8988T (cell line): ENCODE measurements around the gene NRG3.

Source experiments
- DNase-seq: peaks from one replicate; pipeline ENCODE4 v3.0.0; 2011

Gene NRG3

DNA sequence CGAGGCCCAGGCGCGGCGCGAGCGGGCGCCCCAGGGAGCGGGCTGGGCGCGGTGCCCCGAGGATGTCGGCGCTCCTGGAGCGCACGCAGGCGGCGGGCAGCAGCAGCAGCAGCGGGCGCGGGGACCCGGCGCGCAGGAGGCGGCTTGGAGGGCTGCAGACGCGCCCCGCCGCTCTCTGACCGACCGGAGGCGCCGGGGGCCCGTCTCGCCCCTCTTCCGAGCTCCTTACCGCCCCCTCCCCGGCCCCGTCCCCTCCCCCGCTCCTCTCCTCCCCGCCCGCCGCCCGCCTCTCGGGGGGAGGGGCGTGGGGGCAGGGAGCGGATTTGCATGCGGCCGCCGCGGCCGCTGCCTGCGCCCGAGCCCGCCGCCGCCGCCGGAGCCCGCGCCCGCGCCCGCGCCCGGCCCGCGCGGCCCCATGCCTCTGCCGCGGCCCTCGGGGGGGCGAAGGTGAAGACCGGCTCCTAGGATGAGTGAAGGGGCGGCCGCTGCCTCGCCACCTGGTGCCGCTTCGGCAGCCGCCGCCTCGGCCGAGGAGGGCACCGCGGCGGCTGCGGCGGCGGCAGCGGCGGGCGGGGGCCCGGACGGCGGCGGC is at the start of gene NRG3:
TSS of gene NRG3 (plus strand) at position 320 of the 592 bp plus-strand sequence.
- peak; percentile 56 for DNase-seq

GRCh38 chr10:81828251-81828650 is 46.7 kb upstream of the NRG3 start:
- DNase-seq = no peak

GRCh38 chr10:81831060-81831459 is 43.9 kb upstream of the NRG3 start:
- DNase-seq = no peak

DNA sequence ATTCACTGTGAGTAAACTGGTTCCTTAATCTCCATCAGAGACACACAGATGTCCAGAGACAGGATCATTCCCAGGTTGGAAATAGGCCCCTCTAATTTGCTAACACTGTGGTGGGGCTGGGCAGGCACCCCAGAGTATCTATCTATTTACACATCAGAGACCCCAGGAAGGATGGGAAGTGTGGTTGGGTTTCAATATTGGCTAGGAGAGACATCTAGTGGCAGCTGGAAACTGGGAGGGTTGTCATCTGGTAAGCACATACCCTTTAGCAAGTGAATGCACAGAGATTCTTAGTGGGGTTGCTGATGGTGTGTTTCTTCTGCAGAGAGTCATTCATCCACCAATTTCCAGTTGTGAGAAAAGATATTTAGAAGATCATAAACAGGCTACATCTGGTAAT is 36.0 kb upstream of the NRG3 start:
- DNase-seq = no peak

- DNase-seq = no peak
Measured at GRCh38 chr10:81843042-81843441, 32.0 kb upstream of the NRG3 start.

- no peak for DNase-seq
Measured at GRCh38 chr10:81847675-81848074, 27.3 kb upstream of the NRG3 start.

DNA sequence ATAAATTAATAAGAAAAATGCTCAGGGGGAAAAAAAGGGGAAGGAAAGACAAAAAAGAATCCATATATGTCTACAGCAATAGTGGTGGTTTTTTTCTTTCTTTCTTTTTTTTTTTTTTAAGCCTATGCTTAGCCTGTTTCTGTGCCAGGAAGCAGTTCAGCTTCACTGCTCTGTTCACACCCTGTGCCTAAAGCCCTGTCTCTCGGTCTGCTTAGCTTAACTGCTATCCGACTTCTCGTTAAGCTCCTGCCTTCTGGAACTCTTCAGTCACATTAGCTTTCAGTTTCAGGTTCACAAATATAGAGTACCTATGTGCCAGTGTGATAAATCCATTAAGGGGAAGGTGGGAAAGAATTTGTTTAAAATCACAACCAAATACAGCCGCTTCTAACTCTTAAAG is 26.5 kb upstream of the NRG3 start:
- DNase-seq = no peak

DNA sequence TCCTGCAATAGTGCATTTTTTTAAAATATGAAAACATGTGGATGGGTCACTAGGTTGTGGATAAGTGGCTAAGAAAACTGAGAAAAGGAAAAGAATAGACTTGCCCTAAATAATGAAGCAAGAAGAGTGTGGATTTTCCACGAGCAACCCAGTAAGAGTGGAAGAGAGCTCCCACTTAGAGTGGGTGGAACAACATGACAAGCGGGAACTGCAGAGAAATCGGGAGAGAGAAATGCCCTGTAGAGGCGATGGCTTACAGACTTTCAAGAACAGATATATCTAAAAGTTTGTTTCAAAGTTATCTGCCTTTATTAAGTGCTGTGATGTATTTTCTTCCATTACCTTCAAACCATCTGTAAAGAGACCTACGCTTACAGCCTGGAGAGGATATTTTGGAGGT is 26.1 kb upstream of the NRG3 start:
- no peak for DNase-seq

DNA sequence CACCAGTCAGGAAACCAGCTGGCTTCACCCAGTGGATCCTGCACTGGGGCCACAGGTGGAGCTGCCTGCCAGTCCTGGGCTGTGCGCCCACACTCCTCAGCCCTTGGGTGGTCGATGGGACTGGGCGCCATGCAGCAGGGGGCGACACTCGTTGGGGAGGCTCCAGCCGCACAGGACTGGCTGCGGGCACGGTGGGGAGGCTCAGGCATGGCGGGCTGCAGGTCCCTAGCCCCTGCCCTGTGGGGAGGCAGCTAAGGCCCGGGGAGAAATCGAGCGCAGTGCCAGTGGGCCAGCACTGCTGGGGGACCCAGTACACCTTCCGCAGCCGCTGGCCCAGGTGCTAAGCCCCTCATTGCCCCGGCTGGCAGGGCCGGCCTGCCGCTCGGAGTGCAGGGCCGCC is 12.4 kb upstream of the NRG3 start:
- no peak for DNase-seq

DNA sequence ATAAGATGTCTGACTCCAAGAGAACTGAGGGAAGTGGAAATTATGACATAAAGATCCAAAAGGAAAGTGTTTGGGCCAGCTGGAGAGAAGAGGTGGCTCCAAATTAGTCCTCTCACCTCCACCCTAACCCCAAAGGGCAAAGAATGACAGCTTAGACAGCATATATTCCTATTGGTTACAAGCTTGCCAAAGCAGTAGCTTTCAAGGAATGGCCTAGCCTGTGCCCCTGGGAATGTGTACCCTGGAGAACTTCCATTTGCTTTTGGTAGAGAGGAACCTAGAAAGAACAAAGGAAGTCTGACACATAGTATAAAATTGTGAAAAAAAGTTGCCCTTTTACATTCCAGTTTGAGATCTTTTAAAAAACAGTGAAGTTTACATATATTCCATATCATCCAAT is 11.2 kb upstream of the NRG3 start:
- no peak for DNase-seq

DNA sequence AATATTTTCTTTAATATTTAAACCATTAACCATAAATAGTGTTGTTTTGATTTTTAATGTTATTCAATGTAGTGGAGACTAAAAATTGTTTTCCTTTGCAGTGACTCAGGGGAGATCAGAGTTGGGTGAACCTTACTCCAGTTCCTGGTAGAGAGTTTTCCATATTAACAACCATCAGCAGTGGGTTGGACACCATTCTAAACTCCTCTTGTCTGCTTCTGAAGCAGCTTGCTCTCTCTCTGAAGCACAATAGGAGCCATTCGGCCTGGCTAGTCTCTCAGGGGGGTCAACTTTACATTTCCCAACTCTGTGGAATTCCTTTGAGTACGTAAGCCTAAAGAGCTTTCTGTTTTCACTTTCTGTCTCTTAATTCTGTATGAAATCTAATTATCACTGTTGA is 9.4 kb upstream of the NRG3 start:
- no peak for DNase-seq

DNA sequence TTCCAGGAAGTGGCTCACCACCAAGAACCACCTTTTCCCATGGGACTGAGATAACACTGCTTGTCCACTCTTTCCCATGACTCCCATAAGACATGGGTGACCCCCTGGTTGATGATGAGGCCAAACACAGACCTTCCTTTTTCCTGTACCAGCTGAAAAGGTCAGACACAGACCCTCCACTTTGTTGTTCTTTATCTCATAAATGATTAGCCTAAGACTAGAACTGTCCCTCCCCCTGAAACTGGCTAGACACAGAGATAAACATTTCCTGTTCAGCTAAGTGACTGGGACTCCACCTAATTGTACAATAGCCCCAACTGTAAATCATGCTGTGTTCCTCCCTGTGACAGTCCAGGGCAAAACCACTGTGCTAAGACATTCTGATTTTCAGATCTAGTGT is 8.2 kb upstream of the NRG3 start:
- no peak for DNase-seq

- no peak for DNase-seq
Measured at GRCh38 chr10:81870472-81870871, 4.5 kb upstream of the NRG3 start.

GRCh38 chr10:81871558-81871957 is 3.4 kb upstream of the NRG3 start:
- no peak for DNase-seq

- no peak for DNase-seq
Measured at GRCh38 chr10:81872206-81872862, 2.7 kb upstream of the NRG3 start.

- DNase-seq = no peak
Measured at GRCh38 chr10:81873231-81873931, 1.6 kb upstream of the NRG3 start.

DNA sequence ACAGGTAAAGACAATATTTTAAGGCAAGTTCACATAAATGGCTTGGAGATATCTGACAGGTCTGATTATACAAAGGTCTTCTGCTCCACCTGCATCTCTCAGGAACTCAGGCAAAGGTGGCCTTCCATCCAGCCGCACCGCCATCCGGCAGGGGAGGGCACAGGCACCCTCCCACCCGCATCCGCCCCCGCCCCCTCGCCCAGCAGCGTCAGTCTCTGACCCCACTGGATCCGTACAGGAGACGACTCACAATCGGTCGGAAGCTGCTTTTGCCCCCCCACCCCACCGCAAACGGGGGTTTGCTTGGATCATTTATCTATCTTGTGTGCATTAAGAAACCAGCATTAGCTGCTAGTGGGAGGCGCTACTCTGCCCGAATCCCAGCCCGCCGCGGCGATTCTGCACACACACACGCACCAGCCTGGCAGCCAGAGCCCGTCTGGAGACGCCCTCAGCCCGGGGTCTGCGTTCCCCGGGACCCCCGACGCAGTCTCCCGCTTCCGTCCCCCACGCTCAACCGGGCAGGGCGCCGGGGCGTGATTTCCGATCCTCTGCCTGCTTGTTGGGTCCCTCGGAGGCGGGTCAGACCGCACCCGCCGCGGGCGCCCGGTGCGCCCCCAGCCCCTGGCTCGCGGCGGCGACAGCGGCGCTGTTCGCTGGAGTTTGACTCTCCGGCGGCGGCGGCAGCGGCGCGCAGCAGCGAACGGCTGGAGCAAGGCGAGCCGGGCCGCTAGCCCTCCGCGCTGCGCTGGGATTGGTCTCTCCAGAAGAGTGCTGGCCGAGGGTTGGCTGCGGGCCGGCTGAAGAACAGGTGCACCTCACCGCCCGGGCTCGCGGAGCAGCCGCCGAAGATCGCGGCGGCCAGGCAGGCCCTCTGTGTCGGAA is 820 bp upstream of the NRG3 start:
- DNase-seq = peak; percentile 84

- peak; percentile 42 for DNase-seq
Measured at GRCh38 chr10:81875467-81876252, 666 bp downstream of the NRG3 start.

DNA sequence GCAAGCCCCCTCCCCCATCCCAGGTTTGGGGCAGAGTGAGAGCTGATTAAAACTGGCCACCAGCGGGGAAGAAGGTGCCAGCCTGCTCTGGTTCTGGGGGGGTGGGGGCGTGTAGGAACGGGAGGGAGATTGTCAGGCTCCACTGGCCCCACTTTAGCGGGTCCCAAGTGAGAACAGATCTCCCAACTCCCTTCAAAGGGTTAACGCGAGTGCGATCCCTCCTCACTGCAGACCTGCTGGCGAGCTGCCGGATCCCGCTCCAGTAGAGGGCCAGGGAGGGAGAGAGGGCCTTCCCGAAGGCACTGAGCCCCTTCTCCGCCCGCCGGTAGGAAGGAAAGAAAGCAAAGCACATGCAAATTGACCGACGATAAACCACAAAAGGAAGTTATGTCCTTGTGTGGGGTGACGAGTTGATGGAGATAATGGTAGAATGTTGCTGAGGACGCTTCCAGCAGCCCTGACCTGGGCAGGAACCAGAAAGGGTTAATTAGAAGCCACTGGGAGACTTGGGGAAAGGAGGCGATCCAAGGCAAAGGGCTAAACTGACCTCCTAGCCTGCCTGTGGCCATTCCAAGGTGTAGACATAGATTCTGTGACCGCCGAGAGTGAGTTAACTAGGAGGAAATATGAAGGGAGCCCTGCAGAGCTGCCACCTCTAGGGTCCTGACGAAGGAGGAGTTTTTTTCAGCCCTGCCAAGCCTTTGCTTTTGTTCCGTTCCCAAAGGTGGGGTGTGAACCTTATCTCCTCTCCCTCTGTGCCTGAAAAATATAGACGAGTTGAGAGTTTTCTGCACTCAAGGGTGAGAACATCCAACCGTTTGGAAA is 1.5 kb downstream of the NRG3 start:
- peak; percentile 47 for DNase-seq

DNA sequence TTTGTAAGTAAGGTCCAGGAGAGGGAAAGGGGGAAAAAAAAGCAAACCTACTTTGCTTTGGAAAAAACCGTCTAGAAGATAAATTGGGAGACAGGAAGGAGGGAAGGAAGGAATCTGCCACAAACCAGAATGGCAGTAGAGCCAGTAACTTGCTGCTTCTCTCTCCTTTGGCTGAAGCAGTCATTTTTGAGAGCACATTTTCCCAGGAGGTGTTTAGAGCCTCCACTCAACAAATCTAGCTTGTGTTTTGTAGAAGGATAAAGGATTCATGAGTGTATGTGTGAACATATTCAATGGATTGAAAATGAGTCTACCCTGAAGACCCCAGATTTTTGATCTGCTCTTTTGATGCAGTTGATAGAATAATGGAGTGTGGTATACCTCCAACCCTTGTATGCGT is 2.6 kb downstream of the NRG3 start:
- DNase-seq = no peak

GRCh38 chr10:81882011-81882410 is 7.0 kb downstream of the NRG3 start:
- DNase-seq = no peak

DNA sequence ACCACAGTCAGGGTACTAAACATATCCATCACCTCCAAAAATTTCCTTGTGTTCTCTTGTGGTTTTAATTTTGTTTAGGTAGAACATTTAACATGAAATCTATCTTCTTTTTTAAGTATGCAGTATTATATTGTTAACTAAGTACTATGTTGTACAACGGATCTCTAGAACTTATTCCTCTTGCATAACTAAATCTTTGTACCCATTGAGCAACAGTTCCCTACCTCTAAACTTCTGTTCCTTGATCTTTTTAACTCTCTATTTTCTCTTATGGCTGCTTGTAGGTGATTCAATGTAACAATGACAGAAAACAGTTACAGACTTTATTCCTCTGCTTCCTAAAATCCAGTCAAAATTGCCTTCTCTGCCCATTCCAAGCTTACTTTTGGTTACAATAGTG is 9.9 kb downstream of the NRG3 start:
- DNase-seq = no peak
